SK-N-SH treated with all-trans-retinoic acid at 6 μM for 48 hours (cell line): ENCODE measurements around the gene CALR3.

Source experiments
- ATAC-seq: fragments of 200-7000 bp; cut with Tn5 transposase; 3 replicates; pipeline ENCODE4 v1.9.1; 2020; ENCODE audit warnings: mild to moderate bottlenecking, moderate library complexity
- ARNTL ChIP-seq: fragments of 450-650 bp; formaldehyde crosslinking; IDR thresholded peaks from 2 replicates; pipeline ENCODE4 v1.5.0; 2020; ENCODE audit warnings: low read depth, mild to moderate bottlenecking, moderate library complexity, borderline replicate concordance
- CREB5 ChIP-seq: fragments of 250-450 bp; sonication (Bioruptor Pico); IDR thresholded peaks from 2 replicates; pipeline ENCODE4 v1.5.1; 2020; ENCODE audit warnings: low read depth, mild to moderate bottlenecking, moderate library complexity
- CSDC2 ChIP-seq: fragments of 250-450 bp; sonication (Bioruptor Pico); IDR thresholded peaks from 2 replicates; pipeline ENCODE4 v1.5.0; 2020; ENCODE audit warnings: mild to moderate bottlenecking, moderate library complexity
- CSRNP3 ChIP-seq: fragments of 250-450 bp; sonication (Bioruptor Pico); IDR thresholded peaks from 2 replicates; pipeline ENCODE4 v1.5.1; 2021; ENCODE audit warnings: mild to moderate bottlenecking, moderate library complexity
- ESRRG ChIP-seq: fragments of 250-450 bp; sonication (Bioruptor Pico); IDR thresholded peaks from 2 replicates; pipeline ENCODE4 v1.6.1; 2021; ENCODE audit warnings: mild to moderate bottlenecking
- GLIS3 ChIP-seq: fragments of 250-450 bp; sonication (Bioruptor Pico); IDR thresholded peaks from 2 replicates; pipeline ENCODE4 v1.5.0; 2020; ENCODE audit warnings: mild to moderate bottlenecking, moderate library complexity
- ISL1 ChIP-seq: fragments of 250-450 bp; sonication (Bioruptor Pico); IDR thresholded peaks from 2 replicates; pipeline ENCODE4 v2.1.2; 2022; ENCODE audit warnings: mild to moderate bottlenecking, moderate library complexity
- OSR1 ChIP-seq: fragments of 250-450 bp; sonication (Bioruptor Pico); IDR thresholded peaks from 2 replicates; pipeline ENCODE4 v1.8.0; 2022; ENCODE audit warnings: moderate library complexity, mild to moderate bottlenecking, inconsistent platforms
- PATZ1 ChIP-seq: fragments of 250-450 bp; sonication (Bioruptor Pico); IDR thresholded peaks from 2 replicates; pipeline ENCODE4 v1.8.0; 2020; ENCODE audit warnings: mild to moderate bottlenecking, moderate library complexity, borderline replicate concordance
- POU6F1 ChIP-seq: fragments of 250-450 bp; sonication (Bioruptor Pico); IDR thresholded peaks from 2 replicates; pipeline ENCODE4 v1.8.0; 2021; ENCODE audit warnings: low read depth, mild to moderate bottlenecking, moderate library complexity, borderline replicate concordance
- PPARA ChIP-seq: fragments of 250-450 bp; sonication (Bioruptor Pico); IDR thresholded peaks from 2 replicates; pipeline ENCODE4 v1.5.0; 2020; ENCODE audit warnings: mild to moderate bottlenecking, borderline replicate concordance
- RARB ChIP-seq: fragments of 250-450 bp; sonication (Bioruptor Pico); IDR thresholded peaks from 2 replicates; pipeline ENCODE4 v1.8.0; 2021; ENCODE audit warnings: mild to moderate bottlenecking, moderate library complexity
- SNAI2 ChIP-seq: fragments of 250-450 bp; sonication (Bioruptor Pico); IDR thresholded peaks from 2 replicates; pipeline ENCODE4 v1.5.0; 2020; ENCODE audit warnings: mild to moderate bottlenecking, moderate library complexity
- TCF4 ChIP-seq: fragments of 250-450 bp; sonication (Bioruptor Pico); IDR thresholded peaks from 2 replicates; pipeline ENCODE4 v1.8.0; 2021; ENCODE audit warnings: mild to moderate bottlenecking, moderate library complexity, borderline replicate concordance
- TOX ChIP-seq: fragments of 250-450 bp; sonication (Bioruptor Pico); IDR thresholded peaks from 2 replicates; pipeline ENCODE4 v1.8.0; 2021; ENCODE audit warnings: mild to moderate bottlenecking, moderate library complexity, borderline replicate concordance
- TSHZ2 ChIP-seq: fragments of 250-450 bp; sonication (Bioruptor Pico); IDR thresholded peaks from 2 replicates; pipeline ENCODE4 v1.5.0; 2020; ENCODE audit warnings: mild to moderate bottlenecking, moderate library complexity
- ZC3H10 ChIP-seq: fragments of 250-450 bp; sonication (Bioruptor Pico); IDR thresholded peaks from 2 replicates; pipeline ENCODE4 v1.5.1; 2021; ENCODE audit warnings: mild to moderate bottlenecking, moderate library complexity
- ZFP3 ChIP-seq: fragments of 250-450 bp; sonication (Bioruptor Pico); IDR thresholded peaks from 2 replicates; pipeline ENCODE4 v1.5.0; 2020; ENCODE audit warnings: mild to moderate bottlenecking, moderate library complexity
- ZFP30 ChIP-seq: fragments of 450-650 bp; formaldehyde crosslinking; IDR thresholded peaks from 2 replicates; pipeline ENCODE4 v1.5.0; 2022; ENCODE audit warnings: mild to moderate bottlenecking, moderate library complexity
- ZNF565 ChIP-seq: fragments of 450-650 bp; formaldehyde crosslinking; conservative IDR thresholded peaks from 2 replicates; pipeline ENCODE4 v1.5.0; 2020; ENCODE audit warnings: low read depth, mild to moderate bottlenecking, moderate library complexity
- ZNF70 ChIP-seq: fragments of 450-650 bp; formaldehyde crosslinking; IDR thresholded peaks from 2 replicates; pipeline ENCODE4 v1.5.0; 2020; ENCODE audit warnings: mild to moderate bottlenecking, moderate library complexity
- ZNF8 ChIP-seq: fragments of 450-650 bp; formaldehyde crosslinking; IDR thresholded peaks from 2 replicates; pipeline ENCODE4 v1.5.0; 2020; ENCODE audit warnings: mild to moderate bottlenecking, moderate library complexity

The CALR3 gene

GRCh38 chr19:16542910-16543472 is 47.0 kb upstream of the CALR3 start:
- peak; percentile 43 for ATAC-seq
- TF ChIP-seq TOX (CRISPR knock-in tag) (no peak), ZC3H10 (CRISPR knock-in tag) (no peak), GLIS3 (no peak), ZFP3 (CRISPR knock-in tag) (no peak), PPARA (no peak), ZNF565 (no peak), ARNTL (CRISPR knock-in tag) (no peak), PATZ1 (CRISPR knock-in tag) (no peak)

- TF ChIP-seq GLIS3 (no peak), ZFP30 (CRISPR knock-in tag) (no peak), RARB (CRISPR knock-in tag) (no peak), ZNF8 (no peak), ARNTL (CRISPR knock-in tag) (no peak), ZNF70 (CRISPR knock-in tag) (no peak), ZC3H10 (CRISPR knock-in tag) (no peak), TCF4 (no peak), CREB5 (CRISPR knock-in tag) (no peak), PPARA (no peak), ZFP3 (CRISPR knock-in tag) (no peak), ISL1 (CRISPR knock-in tag) (no peak), POU6F1 (CRISPR knock-in tag) (no peak), CSRNP3 (CRISPR knock-in tag) (no peak), ZNF565 (no peak), TOX (CRISPR knock-in tag) (no peak), SNAI2 (no peak), OSR1 (CRISPR knock-in tag) (no peak), CSDC2 (CRISPR knock-in tag) (no peak)
- peak; percentile 84 for ATAC-seq
Observed at GRCh38 chr19:16542045-16542909, 46.3 kb upstream of the CALR3 start, which contains the start of gene CHERP. Gene CHERP, minus strand, starts transcription at chr19:16542437. Its CDS starts 59 bp downstream, at chr19:16542378.

- ATAC-seq, result peak; percentile 10
- TF ChIP-seq ZC3H10 (CRISPR knock-in tag), result no peak
- TF ChIP-seq SNAI2, result no peak
- TF ChIP-seq POU6F1 (CRISPR knock-in tag), result no peak
- TF ChIP-seq ESRRG (CRISPR knock-in tag), result no peak
- no peak for TF ChIP-seq ZFP3 (CRISPR knock-in tag)
- no peak for TF ChIP-seq TSHZ2
- TF ChIP-seq ISL1 (CRISPR knock-in tag), result no peak
- TF ChIP-seq CSRNP3 (CRISPR knock-in tag), result no peak
- TF ChIP-seq ARNTL (CRISPR knock-in tag), result no peak
- no peak for TF ChIP-seq RARB (CRISPR knock-in tag)
- no peak for TF ChIP-seq ZNF70 (CRISPR knock-in tag)
- TF ChIP-seq CSDC2 (CRISPR knock-in tag), result no peak
- TF ChIP-seq TOX (CRISPR knock-in tag), result no peak
- no peak for TF ChIP-seq GLIS3
Observed at GRCh38 chr19:16541526-16542044, 45.6 kb upstream of the CALR3 start.
